ENCODE data around the gene DTNA. TPM values are rescaled to one million over a fixed set of nuclear protein-coding genes. Genes with fewer than 3 reads are reported as not detected.

DTNA gene
- total RNA-seq, 3 donors from 2014 or later (not counting 1 experiment from before 2014, with no cell fraction given), result 0.33 TPM; not detected in 2

DNA sequence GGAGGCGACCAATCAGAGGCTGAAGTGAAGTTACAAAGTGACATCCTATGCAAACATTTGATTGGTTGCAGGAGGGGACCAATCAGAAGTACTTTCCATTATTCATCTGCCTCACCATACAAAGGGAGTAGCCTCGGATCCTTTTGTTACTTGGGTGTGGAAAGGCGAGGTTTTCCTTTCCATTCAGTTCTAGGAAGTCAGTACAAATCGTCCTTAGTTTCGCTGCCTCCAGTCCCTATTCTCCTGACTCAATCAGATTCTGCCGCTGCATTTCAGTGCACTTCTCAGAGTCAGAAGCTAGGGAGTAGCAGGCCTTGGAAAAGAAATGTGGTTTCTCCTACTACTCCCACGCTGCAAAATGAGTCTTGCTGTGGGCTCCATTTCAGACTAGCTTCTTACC is 149.4 kb downstream of the DTNA start:
- Mint-ChIP-seq H3K27me3 (ENCODE audit: low read depth in 2 of 2) (peaks cover 0 to 3% of the 10 kb centered on the region in 2 donors), H3K27ac (no peak overlapping the region), H3K36me3 (no peaks in the 10 kb centered on the region), H3K4me3 (no peak overlapping the region), H3K4me1 (peaks cover 7 to 8% of the 10 kb centered on the region in 2 donors), H3K9me3 (no peaks in the 10 kb centered on the region)
- TF ChIP-seq CTCF (IDR thresholded peaks at IDR 0.05), result no peak
- no peaks in the 10 kb centered on the region for H3K27me3 ChIP-seq (ENCODE audit: control insufficient read depth, insufficient read depth, low read length)
- no peaks in the 10 kb centered on the region for H3K9me3 ChIP-seq (ENCODE audit: control insufficient read depth, insufficient read depth, low read length)
- intact Hi-C loops (cut with micrococcal nuclease), result no loop called here
- no peaks in the 10 kb centered on the region for H3K36me3 ChIP-seq (ENCODE audit: control insufficient read depth, insufficient read depth, low read length)
- peaks cover 11% of the 10 kb centered on the region for H3K4me1 ChIP-seq (ENCODE audit: control insufficient read depth, insufficient read depth, low read length)
- WGBS (ENCODE audit: insufficient coverage), result 92% methylated on average over 6 of the region's 7 CpGs
- DNase-seq (no peak), ATAC-seq (no peak)
- H3K27ac ChIP-seq (ENCODE audit: low read length), result no peak overlapping the region
- no peak overlapping the region for H3K4me3 ChIP-seq (ENCODE audit: low read length)

- intact Hi-C loops (cut with micrococcal nuclease), result no loop called here
- Mint-ChIP-seq H3K4me3 (no peak overlapping the region), H3K27me3 (ENCODE audit: low read depth in 2 of 2) (peaks cover 8 to 10% of the 10 kb centered on the region in 2 donors), H3K4me1 (peaks cover 7 to 8% of the 10 kb centered on the region in 2 donors), H3K9me3 (no peaks in the 10 kb centered on the region), H3K27ac (no peak overlapping the region), H3K36me3 (no peaks in the 10 kb centered on the region)
- H3K27ac ChIP-seq (ENCODE audit: low read length), result no peak overlapping the region
- whole genome bisulfite sequencing (ENCODE audit: insufficient coverage), result 100% methylated on average over 2 of the region's 3 CpGs
- ATAC-seq (no peak), DNase-seq (no peak)
- no peak for TF ChIP-seq CTCF (IDR thresholded peaks at IDR 0.05)
- H3K9me3 ChIP-seq (ENCODE audit: control insufficient read depth, insufficient read depth, low read length), result no peaks in the 10 kb centered on the region
- peaks cover 11% of the 10 kb centered on the region for H3K4me1 ChIP-seq (ENCODE audit: control insufficient read depth, insufficient read depth, low read length)
- H3K4me3 ChIP-seq (ENCODE audit: low read length), result no peak overlapping the region
- H3K27me3 ChIP-seq (ENCODE audit: control insufficient read depth, insufficient read depth, low read length), result peaks cover 3% of the 10 kb centered on the region
- H3K36me3 ChIP-seq (ENCODE audit: control insufficient read depth, insufficient read depth, low read length), result no peaks in the 10 kb centered on the region
Observed at GRCh38 chr18:34862561-34862960, 152.5 kb downstream of the DTNA start.

- Histone ChIP-seq H3K4me3 (ENCODE audit: low read length) (no peak overlapping the region), H3K27me3 (ENCODE audit: control insufficient read depth, insufficient read depth, low read length) (peaks cover 3% of the 10 kb centered on the region), H3K4me1 (ENCODE audit: control insufficient read depth, insufficient read depth, low read length) (peaks cover 11% of the 10 kb centered on the region), H3K9me3 (ENCODE audit: control insufficient read depth, insufficient read depth, low read length) (no peaks in the 10 kb centered on the region), H3K36me3 (ENCODE audit: control insufficient read depth, insufficient read depth, low read length) (no peaks in the 10 kb centered on the region), H3K27ac (ENCODE audit: low read length) (no peak overlapping the region)
- H3K27ac Mint-ChIP-seq, result no peak overlapping the region
- no peak for TF ChIP-seq CTCF (IDR thresholded peaks at IDR 0.05)
- no peak overlapping the region for H3K4me3 Mint-ChIP-seq
- no peaks in the 10 kb centered on the region for H3K9me3 Mint-ChIP-seq
- H3K27me3 Mint-ChIP-seq (ENCODE audit: low read depth in 2 of 2), result peaks cover 6 to 8% of the 10 kb centered on the region in 2 donors
- ATAC-seq (no peak), DNase-seq (no peak)
- no peaks in the 10 kb centered on the region for H3K36me3 Mint-ChIP-seq
- 98% methylated on average over 3 of the region's 3 CpGs for WGBS (ENCODE audit: insufficient coverage)
- H3K4me1 Mint-ChIP-seq, result peaks cover 7 to 8% of the 10 kb centered on the region in 2 donors
- intact Hi-C loops (cut with micrococcal nuclease), result no loop called here
Observed at GRCh38 chr18:34863702-34864101, 153.6 kb downstream of the DTNA start.

DNA sequence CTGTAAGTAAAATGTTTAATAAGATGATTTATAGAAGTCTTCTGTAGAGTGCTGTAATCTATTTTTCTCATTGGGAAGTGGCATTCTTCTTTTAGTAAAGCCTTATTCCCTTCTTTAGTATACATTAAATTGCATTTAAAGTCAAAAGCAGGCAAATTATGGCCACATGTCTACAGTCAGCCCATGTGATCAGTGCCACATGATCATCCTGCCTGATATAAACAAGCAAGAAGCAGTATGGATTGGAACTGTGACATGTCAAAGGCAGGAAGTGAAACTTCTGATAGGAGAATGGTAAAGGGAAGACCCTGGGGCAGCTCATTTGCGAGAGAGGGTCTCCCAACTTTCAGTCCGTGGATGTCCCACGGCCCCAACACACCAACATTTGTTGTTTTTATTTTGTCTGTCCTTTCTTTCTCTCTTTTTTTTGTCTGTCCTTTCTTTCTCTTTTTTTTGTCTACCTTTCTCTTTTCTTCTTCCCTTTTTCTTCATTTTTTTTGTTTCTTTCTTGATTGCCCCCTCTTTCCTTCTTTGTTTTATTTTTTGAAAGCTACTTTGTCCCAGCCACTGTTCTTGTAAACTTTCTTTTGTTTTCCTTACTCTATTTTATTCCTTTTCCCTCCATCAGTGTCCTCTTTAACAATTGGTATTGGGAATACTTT is 154.9 kb downstream of the DTNA start:
- Histone ChIP-seq H3K27me3 (ENCODE audit: control insufficient read depth, insufficient read depth, low read length) (peaks cover 3% of the 10 kb centered on the region), H3K4me1 (ENCODE audit: control insufficient read depth, insufficient read depth, low read length) (peaks cover 8% of the 10 kb centered on the region), H3K4me3 (ENCODE audit: low read length) (no peak overlapping the region), H3K27ac (ENCODE audit: low read length) (no peak overlapping the region), H3K9me3 (ENCODE audit: control insufficient read depth, insufficient read depth, low read length) (no peaks in the 10 kb centered on the region), H3K36me3 (ENCODE audit: control insufficient read depth, insufficient read depth, low read length) (no peaks in the 10 kb centered on the region)
- peaks cover 7 to 8% of the 10 kb centered on the region in 2 donors for H3K4me1 Mint-ChIP-seq
- intact Hi-C loops (cut with micrococcal nuclease), result no loop called here
- H3K27me3 Mint-ChIP-seq (ENCODE audit: low read depth in 2 of 2), result peaks cover 6 to 8% of the 10 kb centered on the region in 2 donors
- ATAC-seq (no peak), DNase-seq (no peak)
- no peak overlapping the region for H3K4me3 Mint-ChIP-seq
- 91% methylated on average over 3 of the region's 3 CpGs for WGBS (ENCODE audit: insufficient coverage)
- H3K27ac Mint-ChIP-seq, result no peak overlapping the region
- no peaks in the 10 kb centered on the region for H3K36me3 Mint-ChIP-seq
- no peak for TF ChIP-seq CTCF (IDR thresholded peaks at IDR 0.05)
- no peaks in the 10 kb centered on the region for H3K9me3 Mint-ChIP-seq

All from natural killer cell (primary cell).